K562 (cell line): Measurements from ENCODE around the gene RAB3GAP2. TPM values are rescaled to one million over a fixed set of nuclear protein-coding genes. Genes with fewer than 3 reads are reported as not detected.

ENCODE experiments used
- ATAC-seq: fragments of 200-7000 bp; cut with Tn5 transposase; 3 replicates; pipeline ENCODE4 v1.9.1; 2020; ENCODE audit warnings: moderate library complexity
- BruUV-seq: library from RNA; stranded (reverse); fragments of 400-500 nt; replicated peaks from 2 replicates; lab custom pipeline; 2021; lab: Mats Ljungman, UMichigan
- CTCF ChIA-PET: fragments of 300-600 bp; formaldehyde crosslinking; extraction: SDS; loops from one replicate; lab custom pipeline; 2021; ENCODE audit warnings: low intra/inter-chr PET ratio; lab: Yijun Ruan, JAX
- POLR2A ChIA-PET: fragments of 300-600, 350-650 bp; sonication (Branson Sonifier 250); formaldehyde crosslinking; extraction: SDS; loops from one replicate; lab custom pipeline; 2021; ENCODE audit warnings: antibody characterized with exemption, inconsistent platforms; lab: Yijun Ruan, JAX
- DNase-seq, 4 experiments: peaks; one replicate each; pipeline versions ENCODE4 v3.0.0 to v3.0.0-alpha.2; 2011 to 2018; ENCODE audit warnings: low spot score in 3 of 4, mixed read lengths in 3 of 4; ENCODE audit errors: extremely low read depth in 1 of 4
- FAIRE-seq: peaks from 2 replicates; lab custom pipeline; 2011; peaks lifted over from hg19 to GRCh38; lab: Jason Lieb, UNC
- H2AFZ ChIP-seq: 2 replicates; pipeline ENCODE4 v1.6.0; 2011; ENCODE audit warnings: low read depth, low read length, control low read depth, inconsistent platforms
- H3K27ac ChIP-seq: fragments of 200-600 bp; 3 replicates; pipeline ENCODE4 v1.8.0; 2011; ENCODE audit warnings: low read depth, mild to moderate bottlenecking, control low read depth, inconsistent platforms, low read length, moderate library complexity, mixed read lengths; ENCODE audit errors: extremely low read depth
- H3K27me3 ChIP-seq, 2 experiments: fragments of 300-600 bp in 1 of 2; 2 replicates in 1 of 2; 3 replicates in 1 of 2; pipeline versions ENCODE4 v1.6.0 to v1.8.0; 2011; ENCODE audit warnings: inconsistent platforms in 2 of 2, low read length in 2 of 2, mild to moderate bottlenecking in 1 of 2, mixed read lengths in 1 of 2, moderate library complexity in 1 of 2; ENCODE audit not compliant: control insufficient read depth in 2 of 2, insufficient read depth in 2 of 2
- H3K36me3 ChIP-seq: fragments of 300-600 bp; 3 replicates; pipeline ENCODE4 v1.8.0; 2011; ENCODE audit warnings: mild to moderate bottlenecking, low read length, inconsistent platforms; ENCODE audit not compliant: control insufficient read depth, insufficient read depth
- H3K4me1 ChIP-seq, 2 experiments: fragments of 200-600 bp in 1 of 2; replicated peaks in 1 of 2; 2 replicates in 1 of 2; 3 replicates in 1 of 2; pipeline versions ENCODE4 v1.5.1 to v1.8.0; 2011; ENCODE audit warnings: inconsistent platforms in 2 of 2, low read length in 2 of 2, mild to moderate bottlenecking in 1 of 2, mixed read lengths in 1 of 2, moderate library complexity in 1 of 2; ENCODE audit not compliant: control insufficient read depth in 2 of 2, insufficient read depth in 2 of 2
- H3K4me2 ChIP-seq: 2 replicates; pipeline ENCODE4 v1.6.1; 2011; ENCODE audit warnings: low read length, control low read depth, inconsistent platforms, mixed read lengths; ENCODE audit not compliant: insufficient read depth
- H3K4me3 ChIP-seq: fragments of 200-600 bp; sonication (generic), shearing (Covaris generic); 2 replicates; pipeline ENCODE4 v1.5.1; 2016; ENCODE audit warnings: control low read depth, inconsistent platforms
- H3K79me2 ChIP-seq: fragments of 200-600 bp; 3 replicates; pipeline ENCODE4 v1.8.0; 2011; ENCODE audit warnings: low read length, inconsistent platforms; ENCODE audit not compliant: control insufficient read depth, insufficient read depth
- H3K9ac ChIP-seq, 2 experiments: 2 replicates each; pipeline versions ENCODE4 v1.6.0 to v1.6.1; 2011; ENCODE audit warnings: low read depth in 2 of 2, low read length in 2 of 2, control low read depth in 1 of 2, inconsistent platforms in 1 of 2, mild to moderate bottlenecking in 1 of 2, mixed read lengths in 1 of 2; ENCODE audit not compliant: insufficient read depth in 1 of 2
- H3K9me1 ChIP-seq: one replicate; pipeline ENCODE4 v1.6.0; 2011; ENCODE audit warnings: inconsistent platforms, mild to moderate bottlenecking, low read length, moderate library complexity; ENCODE audit not compliant: control insufficient read depth, insufficient read depth
- H3K9me3 ChIP-seq: replicated peaks from 2 replicates; pipeline ENCODE4 v1.5.1; 2011; ENCODE audit warnings: low read depth, low read length, inconsistent platforms; ENCODE audit not compliant: control insufficient read depth, insufficient read depth
- H4K20me1 ChIP-seq: replicated peaks from 2 replicates; pipeline ENCODE4 v1.6.1; 2011; ENCODE audit warnings: low read length, inconsistent platforms, mixed read lengths; ENCODE audit not compliant: control insufficient read depth, insufficient read depth
- PHTF2 ChIP-seq: fragments of 250-450 bp; sonication (Bioruptor Pico); IDR thresholded peaks from 2 replicates; pipeline ENCODE4 v1.5.0; 2021; ENCODE audit warnings: mild to moderate bottlenecking
- RFX1 ChIP-seq: fragments of 450-650 bp; IDR thresholded peaks from 2 replicates; pipeline ENCODE4 v1.6.1; 2016; ENCODE audit warnings: mild to moderate bottlenecking, moderate library complexity
- ZBTB12 ChIP-seq: fragments of 250-450 bp; sonication (Bioruptor Pico); IDR thresholded peaks from 2 replicates; pipeline ENCODE4 v1.4.0; 2020
- ZNF584 ChIP-seq: fragments of 200-800 bp; sonication (Bioruptor generic); IDR thresholded peaks from 2 replicates; pipeline ENCODE4 v1.6.1; 2016; ENCODE audit warnings: low read depth, mild to moderate bottlenecking, missing genetic modification characterization, missing compliant biosample characterization
- WGBS: fragments of 100-300 bp; shearing (Covaris generic); methylation state at CpG from one replicate; pipeline ENCODE4 v1.1.6; 2016; ENCODE audit warnings: low coverage, mixed read lengths; ENCODE audit not compliant: insufficient coverage; ENCODE audit errors: missing lambda C conversion rate; 5-methylcytosine and 5-hydroxymethylcytosine counted together
- in situ Hi-C: fragments of 300-500 bp; cut with MboI; formaldehyde crosslinking; loops from 4 replicates; pipeline ENCODE4 v1.15.0; 2018; ENCODE audit warnings: inconsistent platforms, mixed read lengths
- intact Hi-C: fragments of 100-400 bp; cut with micrococcal nuclease; formaldehyde crosslinking; loops from 2 replicates; pipeline ENCODE4 v1.14.2; 2022
- polyA plus RNA-seq, 8 experiments: library from polyadenylated mRNA; depleted of rRNA in 4 of 8; stranded (reverse) in 5 of 8; unstranded in 3 of 8; fragments of >200 nt; fragmentation: Nextera tagmentation in 2 of 8; fragmentation: Illumina TruSeq in 1 of 8; extraction: Ambion mirVana in 2 of 8; extraction: Trizol in 1 of 8; gene quantifications; 2 replicates each; pipeline versions ENCODE4 v1.2.1 to v1.2.3, GENCODE V29; 2011 to 2014; ENCODE audit warnings: inconsistent platforms in 1 of 8, missing spikeins in 1 of 8
- total RNA-seq, 7 experiments: library from RNA; depleted of rRNA in 6 of 7; stranded (reverse); fragments of >200 nt in 6 of 7; fragmentation: Illumina TruSeq in 2 of 7; extraction: Trizol in 2 of 7; gene quantifications; 2 replicates each; pipeline versions ENCODE4 v1.2.1 to v1.2.3, GENCODE V29; 2011 to 2021; ENCODE audit warnings: low replicate concordance in 1 of 7

Gene RAB3GAP2
- total and polyA plus RNA-seq, 9 of the 15 experiments (the other 6 are each of a cell fraction or from before 2014, with no cell fraction given): 14.1 to 69.1 (median 32.2) TPM

GRCh38 chr1:220315070-220315839 is 43.0 kb upstream of the RAB3GAP2 start (continued):
- TF ChIP-seq ZNF584 (CRISPR knock-in tag) (no peak), ZBTB12 (no peak)
- TF ChIP-seq, all 486 proteins: peak for 0

GRCh38 chr1:220313576-220313975 is 41.3 kb upstream of the RAB3GAP2 start:
- DNase-seq (peak in 1 of 4 experiments; percentile 15), ATAC-seq (peak; percentile 76), FAIRE-seq (no peak)
- in situ Hi-C loops: no loop called here
- Histone ChIP-seq H3K27me3 (peaks cover 0 to 9% of the 10 kb centered on the region in 2 experiments; a peak in 4 of 5 replicates), H3K9me3 (no peaks in the 10 kb centered on the region), H3K27ac (no peak overlapping the region), H3K4me2 (no peak overlapping the region), H2AFZ (no peak overlapping the region), H4K20me1 (no peaks in the 10 kb centered on the region), H3K4me3 (no peak overlapping the region), H3K9me1 (no peaks in the 10 kb centered on the region), H3K9ac (no peak overlapping the region), H3K79me2 (no peaks in the 10 kb centered on the region), H3K4me1 (no peaks in the 10 kb centered on the region), H3K36me3 (no peaks in the 10 kb centered on the region)
- intact Hi-C loops: no loop called here
- WGBS: 0% methylated on average over 1 of the region's 1 CpG
- TF ChIP-seq PHTF2 (CRISPR knock-in tag): no peak
- peak; percentile 84 for TF ChIP-seq RFX1
- ChIA-PET CTCF (no interaction called here), POLR2A (interaction anchor here (1.5 kb wide), 1 partner anchor 13 kb away, joined by 3 read pairs; no protein-coding TSS in a partner anchor)
- BruUV-seq: no TSS peak
